ENCODE measurements around the gene KHDRBS1. TPM values are rescaled to one million over a fixed set of nuclear protein-coding genes. Genes with fewer than 3 reads are reported as not detected.

KHDRBS1 gene
- total and polyA plus RNA-seq, 2 experiments from 2014 or later = 191 to 251 TPM

- TF ChIP-seq CREB1 (CRISPR knock-in tag; IDR thresholded peaks at IDR 0.05; ENCODE audit: low read depth) (no peak), ZNF331 (CRISPR knock-in tag; IDR thresholded peaks at IDR 0.05; ENCODE audit: low read depth) (no peak), CTCF (conservative IDR thresholded peaks at IDR 0.05; ENCODE audit: low read depth in 2 of 2) (no peak), JUNB (IDR thresholded peaks at IDR 0.05; ENCODE audit: unreplicated experiment) (no peak), STAT1 (IDR thresholded peaks at IDR 0.05; ENCODE audit: unreplicated experiment) (no peak), EZH2 (IDR thresholded peaks at IDR 0.05; ENCODE audit: low read depth, unreplicated experiment) (no peak), EZH2phosphoT487 (IDR thresholded peaks at IDR 0.05; ENCODE audit: unreplicated experiment) (no peak)
Measured at GRCh38 chr1:32052887-32053286, 39.2 kb downstream of the KHDRBS1 start (continued).

- no peaks in the 10 kb centered on the region for H3K9me3 Mint-ChIP-seq
- TF ChIP-seq CREB1 (CRISPR knock-in tag; IDR thresholded peaks at IDR 0.05; ENCODE audit: low read depth) (no peak), POLR2AphosphoS5 (IDR thresholded peaks at IDR 0.05; ENCODE audit: low read depth) (no peak), STAT1 (IDR thresholded peaks at IDR 0.05; ENCODE audit: unreplicated experiment) (no peak), ETS1 (IDR thresholded peaks at IDR 0.05) (no peak), NANOG (IDR thresholded peaks at IDR 0.05; ENCODE audit: borderline replicate concordance) (no peak), EZH2phosphoT487 (IDR thresholded peaks at IDR 0.05; ENCODE audit: unreplicated experiment) (no peak), JUNB (IDR thresholded peaks at IDR 0.05; ENCODE audit: unreplicated experiment) (no peak), EZH2 (IDR thresholded peaks at IDR 0.05; ENCODE audit: low read depth, unreplicated experiment) (no peak), ZNF114 (CRISPR knock-in tag; IDR thresholded peaks at IDR 0.05) (no peak), CTCF (conservative IDR thresholded peaks at IDR 0.05; ENCODE audit: low read depth in 2 of 2) (no peak)
- TF ChIP-seq, protein P1, sequence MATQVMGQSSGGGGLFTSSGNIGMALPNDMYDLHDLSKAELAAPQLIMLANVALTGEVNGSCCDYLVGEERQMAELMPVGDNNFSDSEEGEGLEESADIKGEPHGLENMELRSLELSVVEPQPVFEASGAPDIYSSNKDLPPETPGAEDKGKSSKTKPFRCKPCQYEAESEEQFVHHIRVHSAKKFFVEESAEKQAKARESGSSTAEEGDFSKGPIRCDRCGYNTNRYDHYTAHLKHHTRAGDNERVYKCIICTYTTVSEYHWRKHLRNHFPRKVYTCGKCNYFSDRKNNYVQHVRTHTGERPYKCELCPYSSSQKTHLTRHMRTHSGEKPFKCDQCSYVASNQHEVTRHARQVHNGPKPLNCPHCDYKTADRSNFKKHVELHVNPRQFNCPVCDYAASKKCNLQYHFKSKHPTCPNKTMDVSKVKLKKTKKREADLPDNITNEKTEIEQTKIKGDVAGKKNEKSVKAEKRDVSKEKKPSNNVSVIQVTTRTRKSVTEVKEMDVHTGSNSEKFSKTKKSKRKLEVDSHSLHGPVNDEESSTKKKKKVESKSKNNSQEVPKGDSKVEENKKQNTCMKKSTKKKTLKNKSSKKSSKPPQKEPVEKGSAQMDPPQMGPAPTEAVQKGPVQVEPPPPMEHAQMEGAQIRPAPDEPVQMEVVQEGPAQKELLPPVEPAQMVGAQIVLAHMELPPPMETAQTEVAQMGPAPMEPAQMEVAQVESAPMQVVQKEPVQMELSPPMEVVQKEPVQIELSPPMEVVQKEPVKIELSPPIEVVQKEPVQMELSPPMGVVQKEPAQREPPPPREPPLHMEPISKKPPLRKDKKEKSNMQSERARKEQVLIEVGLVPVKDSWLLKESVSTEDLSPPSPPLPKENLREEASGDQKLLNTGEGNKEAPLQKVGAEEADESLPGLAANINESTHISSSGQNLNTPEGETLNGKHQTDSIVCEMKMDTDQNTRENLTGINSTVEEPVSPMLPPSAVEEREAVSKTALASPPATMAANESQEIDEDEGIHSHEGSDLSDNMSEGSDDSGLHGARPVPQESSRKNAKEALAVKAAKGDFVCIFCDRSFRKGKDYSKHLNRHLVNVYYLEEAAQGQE (IDR thresholded peaks at IDR 0.05; ENCODE audit: unreplicated experiment) = no peak
Measured at GRCh38 chr1:32055416-32055815, 41.7 kb downstream of the KHDRBS1 start.

More at GRCh38 chr1:32055416-32055815, 41.7 kb downstream of the KHDRBS1 start:
- peaks cover 21% of the 10 kb centered on the region for H3K4me1 Mint-ChIP-seq
- Histone ChIP-seq H3K9me2 (ENCODE audit: insufficient read depth) (no peaks in the 10 kb centered on the region), H3K79me2 (replicated peaks; ENCODE audit: insufficient read depth) (0 out of 2 replicates have a peak, but pooled peaks cover 6% of the 10 kb centered on the region), H3K27ac (ENCODE audit: low read depth) (no peak overlapping the region), H3K36me3 (ENCODE audit: insufficient read depth) (peaks cover 65% of the 10 kb centered on the region), H3K4me2 (no peak overlapping the region), H4K20me1 (replicated peaks; ENCODE audit: insufficient read depth) (peaks cover 81% of the 10 kb centered on the region), H3K27me3 (ENCODE audit: insufficient read depth) (no peaks in the 10 kb centered on the region), H3K4me1 (ENCODE audit: insufficient read depth) (peaks cover 10% of the 10 kb centered on the region; the same call in 1 of the 2 replicates), H3K4me3 (no peak overlapping the region), H2AFZ (no peak overlapping the region), H3F3A (replicated peaks; ENCODE audit: low read depth) (peaks cover 38% of the 10 kb centered on the region)
- no peak overlapping the region for H3K4me3 Mint-ChIP-seq
- H3K27me3 Mint-ChIP-seq (ENCODE audit: insufficient read depth, low read depth, poor library complexity) = peaks cover 8% of the 10 kb centered on the region
- H3K36me3 Mint-ChIP-seq (ENCODE audit: low read depth) = peaks cover 84% of the 10 kb centered on the region
- ATAC-seq (no peak), DNase-seq (ENCODE audit: low spot score) (no peak)
- H3K27ac Mint-ChIP-seq = no peak overlapping the region

All from GM23338 (cell line).